ENCODE measurements around the gene PACRGL. TPM values are rescaled to one million over a fixed set of nuclear protein-coding genes. Genes with fewer than 3 reads are reported as not detected.
"Not testable (repeated sequence)": the region's sequence is repeated elsewhere in the genome, so short reads cannot be mapped to it uniquely, and the experiment has no call there.

The PACRGL gene
- total and polyA plus RNA-seq, 7 donors: 5.2 to 20.2 (median 7.6) TPM

- no peaks in the 10 kb centered on the region for H3K27me3 ChIP-seq (ENCODE audit: insufficient read depth in 3 of 3, low read length in 2 of 3)
- peaks cover 0 to 88% of the 10 kb centered on the region in 2 donors for H3K36me3 ChIP-seq (ENCODE audit: insufficient read depth in 1 of 2, low read depth in 1 of 2)
- no peak overlapping the region for H3K4me3 ChIP-seq
- no peak for TF ChIP-seq CTCF (IDR thresholded peaks at IDR 0.05)
- H3K9me3 ChIP-seq: no peaks in the 10 kb centered on the region
- H3K4me1 ChIP-seq: no peaks in the 10 kb centered on the region
- no peak overlapping the region for H3K27ac ChIP-seq
- WGBS, 3 donors: 93 to 95% (median 95%) methylated on average over 3 of the region's 3 CpGs
- intact Hi-C loops (cut with DNase I): no loop called here
- ATAC-seq: no peak
- no peak for DNase-seq
Measured at GRCh38 chr4:20723463-20723862, 23.2 kb downstream of the PACRGL start.

GRCh38 chr4:20724915-20725314, 24.7 kb downstream of the PACRGL start:
- WGBS, 3 donors: 64 to 96% (median 78%) methylated on average over 6 of the region's 6 CpGs
- no peak for TF ChIP-seq CTCF (IDR thresholded peaks at IDR 0.05)
- intact Hi-C loops (cut with DNase I): no loop called here
- peaks cover under 1 to 93% of the 10 kb centered on the region in 2 donors for H3K36me3 ChIP-seq (ENCODE audit: insufficient read depth in 1 of 2, low read depth in 1 of 2)
- H3K9me3 ChIP-seq: no peaks in the 10 kb centered on the region
- no peaks in the 10 kb centered on the region for H3K27me3 ChIP-seq (ENCODE audit: insufficient read depth in 3 of 3, low read length in 2 of 3)
- no peaks in the 10 kb centered on the region for H3K4me1 ChIP-seq
- H3K27ac ChIP-seq: no peak overlapping the region
- no peak overlapping the region for H3K4me3 ChIP-seq
- ATAC-seq (no peak), DNase-seq (no peak)

- ATAC-seq: no peak
- no peaks in the 10 kb centered on the region for H3K4me1 ChIP-seq
- H3K27me3 ChIP-seq (ENCODE audit: insufficient read depth in 3 of 3, low read length in 2 of 3): no peaks in the 10 kb centered on the region
- TF ChIP-seq CTCF (IDR thresholded peaks at IDR 0.05): no peak
- DNase-seq: no peak
- no peak overlapping the region for H3K4me3 ChIP-seq
- intact Hi-C loops (cut with DNase I): no loop called here
- H3K36me3 ChIP-seq (ENCODE audit: insufficient read depth in 1 of 2, low read depth in 1 of 2): peaks cover 11 to 23% of the 10 kb centered on the region in 2 donors
- H3K9me3 ChIP-seq: peaks cover 9% of the 10 kb centered on the region
- H3K27ac ChIP-seq: no peak overlapping the region
- WGBS, 3 donors: 96 to 99% (median 98%) methylated on average over 1 of the region's 1 CpG
Measured at GRCh38 chr4:20735931-20736330, 35.7 kb downstream of the PACRGL start.

GRCh38 chr4:20746000-20746399, 45.7 kb downstream of the PACRGL start:
- H3K27ac ChIP-seq; H3K36me3 ChIP-seq (ENCODE audit: insufficient read depth in 1 of 2, low read depth in 1 of 2); intact Hi-C loops (cut with DNase I); H3K9me3 ChIP-seq; H3K4me3 ChIP-seq; ATAC-seq; DNase-seq; H3K4me1 ChIP-seq; H3K27me3 ChIP-seq (ENCODE audit: insufficient read depth in 3 of 3, low read length in 2 of 3): not testable (repeated sequence)
- 92 to 97% (median 96%) methylated on average over 4 of the region's 4 CpGs for WGBS, 3 donors

GRCh38 chr4:20752641-20753040, 52.4 kb downstream of the PACRGL start:
- Histone ChIP-seq H3K9me3 (no peaks in the 10 kb centered on the region), H3K27me3 (ENCODE audit: insufficient read depth in 3 of 3, low read length in 2 of 3) (no peaks in the 10 kb centered on the region), H3K36me3 (ENCODE audit: insufficient read depth in 1 of 2, low read depth in 1 of 2) (peaks cover 0 to 15% of the 10 kb centered on the region in 2 donors), H3K4me3 (no peak overlapping the region), H3K4me1 (no peaks in the 10 kb centered on the region), H3K27ac (no peak overlapping the region)
- no peak for ATAC-seq
- WGBS, 3 donors: 97 to 98% (median 98%) methylated on average over 3 of the region's 3 CpGs
- intact Hi-C loops (cut with DNase I): no loop called here
- no peak for DNase-seq
- no peak for TF ChIP-seq CTCF (IDR thresholded peaks at IDR 0.05)

All from psoas muscle (tissue), 8 donors.